H7 (cell line): ENCODE data around the gene PRKCZ. TPM values are rescaled to one million over a fixed set of nuclear protein-coding genes. Genes with fewer than 3 reads are reported as not detected.
A peak's percentile ranks its signal among the peaks of the same experiment; 100 is the strongest.

Experiments used
- DNase-seq: peaks from one replicate; pipeline ENCODE4 v3.0.0; 2012
- H3K27me3 ChIP-seq: 2 replicates; pipeline ENCODE4 v1.6.0; 2011; ENCODE audit warnings: mild to moderate bottlenecking, low read length; ENCODE audit not compliant: control insufficient read depth, insufficient read depth
- H3K36me3 ChIP-seq: replicated peaks from 2 replicates; pipeline ENCODE4 v1.5.1; 2011; ENCODE audit warnings: low read length; ENCODE audit not compliant: control insufficient read depth, insufficient read depth
- H3K4me3 ChIP-seq: 2 replicates; pipeline ENCODE4 v1.5.1; 2011; ENCODE audit warnings: low read depth, mild to moderate bottlenecking, control low read depth, low read length, moderate library complexity; ENCODE audit not compliant: insufficient read depth
- total RNA-seq: library from RNA; depleted of rRNA; stranded (reverse); fragments of >200 nt; shearing (Covaris generic); gene quantifications from 2 replicates; pipeline ENCODE4 v1.2.3, GENCODE V29; 2014

The PRKCZ gene
- total RNA-seq, 1 experiment from 2014 or later, result 38.5 TPM

GRCh38 chr1:2126331-2127186, 76.3 kb downstream of the PRKCZ start:
- Histone ChIP-seq H3K4me3 (no peak overlapping the region), H3K27me3 (no peaks in the 10 kb centered on the region), H3K36me3 (no peaks in the 10 kb centered on the region)
- peak; percentile 65 for DNase-seq

- Histone ChIP-seq H3K36me3 (no peaks in the 10 kb centered on the region), H3K4me3 (no peak overlapping the region)
- no peak for DNase-seq
These were observed 77.3 kb downstream of the PRKCZ start for GRCh38 chr1:2127187-2128145.

GRCh38 chr1:2128189-2128901, 78.1 kb downstream of the PRKCZ start:
- H3K27me3 ChIP-seq, result no peaks in the 10 kb centered on the region
- DNase-seq, result no peak

More at GRCh38 chr1:2127187-2128145, 77.3 kb downstream of the PRKCZ start:
- H3K27me3 ChIP-seq, result no peaks in the 10 kb centered on the region

GRCh38 chr1:2129256-2129943, 79.2 kb downstream of the PRKCZ start:
- DNase-seq, result no peak
- no peaks in the 10 kb centered on the region for H3K36me3 ChIP-seq
- no peak overlapping the region for H3K4me3 ChIP-seq
- H3K27me3 ChIP-seq, result no peaks in the 10 kb centered on the region

More at GRCh38 chr1:2128189-2128901, 78.1 kb downstream of the PRKCZ start:
- Histone ChIP-seq H3K36me3 (no peaks in the 10 kb centered on the region), H3K4me3 (no peak overlapping the region)

- H3K36me3 ChIP-seq, result no peaks in the 10 kb centered on the region
- H3K27me3 ChIP-seq, result no peaks in the 10 kb centered on the region
- H3K4me3 ChIP-seq, result no peak overlapping the region
- no peak for DNase-seq
These were observed 79.9 kb downstream of the PRKCZ start for GRCh38 chr1:2130156-2130555.

GRCh38 chr1:2130871-2131289, 80.7 kb downstream of the PRKCZ start:
- DNase-seq, result no peak
- Histone ChIP-seq H3K36me3 (no peaks in the 10 kb centered on the region), H3K27me3 (no peaks in the 10 kb centered on the region), H3K4me3 (no peak overlapping the region)

- H3K27me3 ChIP-seq, result no peaks in the 10 kb centered on the region
- H3K4me3 ChIP-seq, result peak overlapping the region; percentile 30
- peak; percentile 89 for DNase-seq
These were observed 82.2 kb downstream of the PRKCZ start for GRCh38 chr1:2132222-2133038.

GRCh38 chr1:2133039-2133878, 83.0 kb downstream of the PRKCZ start:
- H3K36me3 ChIP-seq, result no peaks in the 10 kb centered on the region; the same call in none of the 2 replicates
- no peaks in the 10 kb centered on the region for H3K27me3 ChIP-seq
- peak overlapping the region; percentile 30 for H3K4me3 ChIP-seq
- peak; percentile 98 for DNase-seq

More at GRCh38 chr1:2132222-2133038, 82.2 kb downstream of the PRKCZ start:
- no peaks in the 10 kb centered on the region; the same call in none of the 2 replicates for H3K36me3 ChIP-seq

- Histone ChIP-seq H3K27me3 (no peaks in the 10 kb centered on the region), H3K4me3 (peak overlapping the region; percentile 21)
- DNase-seq, result no peak
These were observed 83.6 kb downstream of the PRKCZ start for GRCh38 chr1:2133879-2134215.

GRCh38 chr1:2134266-2134620, 84.0 kb downstream of the PRKCZ start:
- Histone ChIP-seq H3K27me3 (no peaks in the 10 kb centered on the region), H3K4me3 (no peak overlapping the region), H3K36me3 (no peaks in the 10 kb centered on the region; the same call in none of the 2 replicates)
- DNase-seq, result no peak

More at GRCh38 chr1:2133879-2134215, 83.6 kb downstream of the PRKCZ start:
- no peaks in the 10 kb centered on the region; the same call in none of the 2 replicates for H3K36me3 ChIP-seq

- Histone ChIP-seq H3K36me3 (no peaks in the 10 kb centered on the region; the same call in none of the 2 replicates), H3K4me3 (no peak overlapping the region), H3K27me3 (no peaks in the 10 kb centered on the region)
- no peak for DNase-seq
These were observed 84.6 kb downstream of the PRKCZ start for GRCh38 chr1:2134621-2135307.

GRCh38 chr1:2135441-2135841, 85.2 kb downstream of the PRKCZ start:
- Histone ChIP-seq H3K36me3 (no peaks in the 10 kb centered on the region; the same call in none of the 2 replicates), H3K27me3 (no peaks in the 10 kb centered on the region), H3K4me3 (no peak overlapping the region)
- DNase-seq, result no peak
